NCI-H2196 treated with DMSO at 0.1 percent for 48 hours (cell line): ENCODE measurements around the gene NCS1.
"Not testable (repeated sequence)": the region's sequence is repeated elsewhere in the genome, so short reads cannot be mapped to it uniquely, and the experiment has no call there.

ENCODE experiments used
- DNase-seq: peaks from one replicate; lab custom pipeline; 2025; ENCODE audit not compliant: unreplicated experiment; lab: John Stamatoyannopoulos, UW

Gene NCS1

DNA sequence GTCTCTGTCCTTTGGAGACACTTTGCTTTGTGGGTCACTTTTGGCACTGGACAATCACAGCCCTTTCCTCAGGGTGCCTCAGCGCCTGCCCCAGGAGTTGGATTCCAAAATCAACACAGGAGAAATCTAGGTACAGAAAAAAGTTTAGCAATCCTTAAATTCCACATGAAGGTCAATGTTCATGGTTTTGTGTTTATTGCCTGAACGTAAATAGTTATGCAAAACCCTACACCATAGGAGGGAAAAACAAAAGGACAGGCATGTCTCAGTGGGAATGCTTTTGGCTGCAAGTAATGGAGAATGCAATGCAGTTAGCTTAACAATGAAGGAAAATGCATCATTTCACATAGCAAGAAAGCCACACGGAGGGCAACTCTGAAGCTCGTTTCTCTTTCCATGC, 86.8 kb downstream of the NCS1 start:
- no peak for DNase-seq

DNA sequence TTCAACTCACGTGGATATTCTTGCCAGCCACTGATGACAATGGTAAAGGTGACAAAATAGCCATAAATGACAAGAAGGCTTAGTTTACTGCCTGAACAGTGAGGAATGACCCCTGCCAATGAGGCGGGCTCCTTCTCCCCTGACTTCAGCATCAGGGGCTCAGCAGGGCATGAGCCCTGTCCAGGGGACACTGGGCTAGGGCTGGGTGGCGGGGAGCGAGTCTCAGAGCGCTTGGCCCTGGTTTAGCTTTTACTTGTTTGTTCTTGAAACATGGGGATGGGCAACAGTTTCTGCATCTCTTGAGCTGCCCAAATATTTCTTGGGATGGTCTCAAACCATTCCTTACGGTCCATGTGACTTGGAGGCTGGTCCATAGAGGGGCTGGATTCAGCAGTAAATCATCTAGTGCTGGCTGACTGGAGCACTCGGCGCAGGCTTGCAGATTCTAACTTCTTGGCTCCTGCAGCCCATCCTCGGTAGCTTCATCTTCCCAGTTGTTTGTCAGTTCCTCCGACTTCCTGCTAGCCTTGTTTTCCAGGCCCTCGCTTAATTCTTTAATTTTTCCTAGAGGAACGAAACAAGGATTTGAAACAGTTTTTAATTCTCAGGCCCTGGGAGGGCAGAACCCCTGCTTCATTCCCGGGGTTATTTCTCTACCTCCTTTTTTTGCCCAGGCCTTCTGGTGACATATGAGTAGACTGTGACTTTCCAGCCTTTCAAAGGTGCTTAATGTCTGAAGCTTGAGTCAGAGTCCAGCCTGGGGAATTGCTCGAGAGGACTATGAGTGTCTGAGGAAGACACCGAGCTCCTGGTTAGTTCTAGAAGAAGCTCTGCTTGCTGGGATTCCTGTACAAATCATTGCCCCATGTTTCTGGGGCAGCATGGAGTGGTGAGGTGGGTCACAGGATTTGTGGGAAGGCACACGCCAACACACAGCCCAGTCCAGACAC, 88.9 kb downstream of the NCS1 start:
- no peak for DNase-seq

DNA sequence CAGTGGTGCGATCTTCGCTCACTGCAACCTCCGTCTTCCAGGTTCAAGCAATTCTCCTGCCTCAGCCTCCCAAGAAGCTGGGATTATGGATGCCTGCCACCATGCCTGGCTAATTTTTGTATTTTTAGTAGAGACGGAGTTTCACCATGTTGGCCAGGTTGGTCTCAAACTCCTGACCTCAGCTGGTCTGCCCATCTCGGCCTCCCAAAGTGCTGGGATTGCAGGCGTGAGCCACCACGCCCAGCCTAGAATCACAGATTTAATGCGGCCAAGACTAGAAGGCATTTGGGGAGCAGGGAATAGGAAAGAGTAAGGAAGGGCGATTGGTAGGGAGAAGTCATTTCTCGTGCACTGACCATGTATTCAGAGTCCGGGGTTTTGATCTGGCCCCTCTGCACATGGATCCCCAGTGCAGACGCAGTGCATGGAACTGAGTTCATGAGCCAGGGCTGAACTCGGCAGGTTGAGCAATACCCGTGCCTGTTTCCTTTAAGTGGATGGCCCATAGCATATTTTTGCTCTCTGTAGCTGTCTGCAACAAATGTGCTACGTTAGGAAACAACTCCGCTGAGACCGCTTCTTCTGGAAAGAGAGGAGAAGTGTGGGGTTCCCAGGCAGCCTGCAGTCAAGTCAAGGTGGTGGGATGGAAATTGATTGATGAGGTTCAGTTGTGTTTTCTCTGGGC, 90.0 kb downstream of the NCS1 start:
- no peak for DNase-seq

DNA sequence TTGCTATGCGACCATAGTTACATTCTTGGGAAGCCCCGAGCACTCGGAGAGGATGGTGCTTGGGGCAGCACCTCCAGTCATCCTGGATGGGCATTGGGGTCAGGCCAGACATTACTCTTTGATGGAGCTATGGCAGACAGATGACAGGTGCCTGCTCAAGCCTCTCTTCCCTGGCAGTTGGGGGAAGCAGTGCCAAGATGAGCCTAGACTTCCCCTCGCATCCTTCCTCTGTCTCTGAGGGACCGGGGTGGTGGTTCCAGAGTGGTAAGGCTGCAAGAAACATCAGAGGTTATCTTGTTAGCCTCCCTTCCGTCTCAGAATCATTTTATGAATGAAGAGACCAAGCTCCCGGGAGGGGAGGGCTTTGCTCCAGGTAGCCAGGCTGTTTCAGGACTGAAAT, 90.6 kb downstream of the NCS1 start:
- DNase-seq = no peak

DNA sequence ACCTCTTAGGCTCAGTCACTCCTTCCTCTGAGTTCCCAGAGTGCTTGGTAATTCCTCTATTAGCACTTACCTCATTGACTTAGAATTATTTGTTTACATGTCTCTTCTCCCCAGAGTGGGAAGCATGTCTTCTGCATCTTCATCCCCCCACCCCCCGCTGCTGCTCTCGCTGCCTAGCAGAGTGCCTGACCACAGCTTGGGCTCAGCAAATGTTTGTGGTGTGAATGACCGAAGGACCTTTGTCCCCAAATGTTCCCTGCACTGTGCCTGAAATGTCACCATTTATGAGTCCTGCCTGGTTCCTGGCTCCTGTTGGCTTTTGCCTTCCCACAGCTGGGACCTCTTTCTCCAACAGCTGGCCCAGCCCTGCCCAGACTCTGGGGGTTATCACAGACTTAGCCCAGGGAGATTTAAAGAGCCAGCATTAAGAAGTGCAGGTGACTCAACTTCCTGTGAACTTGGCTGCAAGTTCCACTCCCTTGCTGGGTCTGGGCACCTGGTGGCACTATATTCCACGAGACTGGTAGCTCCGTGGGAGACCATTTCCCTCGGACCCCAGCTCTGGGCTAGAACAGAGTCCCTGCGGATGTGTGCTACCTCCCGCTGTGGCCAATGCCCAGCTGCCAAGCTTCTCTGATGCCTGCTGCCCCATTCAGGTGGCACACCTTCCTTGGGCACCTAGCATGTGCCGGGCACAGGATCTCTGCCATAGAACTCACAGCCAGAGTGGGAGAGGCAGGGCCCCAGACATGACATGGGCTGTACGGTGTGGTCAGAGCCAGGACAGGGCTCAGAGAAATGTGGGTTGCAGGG, 91.6 kb downstream of the NCS1 start:
- no peak for DNase-seq

DNA sequence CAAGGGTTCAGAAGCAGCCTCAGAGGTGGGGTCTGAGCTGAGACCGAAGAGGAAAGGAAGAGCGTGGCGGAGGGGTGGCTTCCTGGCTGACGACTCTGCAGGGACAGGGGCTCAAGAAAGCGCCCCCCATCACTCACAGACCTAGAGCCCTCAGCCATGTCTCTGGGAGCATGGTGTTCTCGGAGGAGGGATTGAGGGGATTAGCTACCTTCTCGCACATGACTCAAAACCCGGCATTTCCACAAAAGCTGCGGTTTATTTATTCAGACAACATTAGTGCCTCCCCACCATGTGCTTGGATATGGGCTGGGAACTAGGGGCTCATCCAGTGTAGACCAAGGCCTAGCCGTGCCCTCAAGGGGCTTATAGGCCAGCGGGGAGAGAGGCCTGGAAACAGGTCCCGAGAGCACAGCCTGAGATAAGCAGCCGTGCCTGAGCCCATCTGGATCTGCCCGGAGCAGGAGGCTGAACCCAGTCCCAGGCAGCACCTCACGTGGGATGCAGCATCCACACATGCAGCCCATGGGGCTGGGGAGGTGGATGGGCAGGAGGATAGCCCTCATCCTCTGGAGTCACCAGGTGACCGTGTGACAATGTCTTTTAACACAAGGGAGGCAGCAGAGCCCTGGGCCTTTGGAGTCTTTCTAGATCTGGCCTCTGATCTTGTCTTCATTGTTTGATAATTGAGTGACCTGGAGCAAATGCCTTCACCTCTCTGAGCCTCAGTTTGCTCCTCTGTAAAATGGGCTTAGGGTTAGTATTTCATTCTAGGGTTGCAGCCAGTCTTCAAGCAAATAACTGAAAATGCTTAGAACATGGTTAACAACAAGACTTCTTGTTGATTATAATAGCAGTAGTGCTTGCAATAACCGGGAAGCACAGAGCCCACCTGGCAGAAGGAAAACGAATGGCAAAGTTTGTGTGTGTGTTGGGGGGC, 92.5 kb downstream of the NCS1 start:
- no peak for DNase-seq

DNA sequence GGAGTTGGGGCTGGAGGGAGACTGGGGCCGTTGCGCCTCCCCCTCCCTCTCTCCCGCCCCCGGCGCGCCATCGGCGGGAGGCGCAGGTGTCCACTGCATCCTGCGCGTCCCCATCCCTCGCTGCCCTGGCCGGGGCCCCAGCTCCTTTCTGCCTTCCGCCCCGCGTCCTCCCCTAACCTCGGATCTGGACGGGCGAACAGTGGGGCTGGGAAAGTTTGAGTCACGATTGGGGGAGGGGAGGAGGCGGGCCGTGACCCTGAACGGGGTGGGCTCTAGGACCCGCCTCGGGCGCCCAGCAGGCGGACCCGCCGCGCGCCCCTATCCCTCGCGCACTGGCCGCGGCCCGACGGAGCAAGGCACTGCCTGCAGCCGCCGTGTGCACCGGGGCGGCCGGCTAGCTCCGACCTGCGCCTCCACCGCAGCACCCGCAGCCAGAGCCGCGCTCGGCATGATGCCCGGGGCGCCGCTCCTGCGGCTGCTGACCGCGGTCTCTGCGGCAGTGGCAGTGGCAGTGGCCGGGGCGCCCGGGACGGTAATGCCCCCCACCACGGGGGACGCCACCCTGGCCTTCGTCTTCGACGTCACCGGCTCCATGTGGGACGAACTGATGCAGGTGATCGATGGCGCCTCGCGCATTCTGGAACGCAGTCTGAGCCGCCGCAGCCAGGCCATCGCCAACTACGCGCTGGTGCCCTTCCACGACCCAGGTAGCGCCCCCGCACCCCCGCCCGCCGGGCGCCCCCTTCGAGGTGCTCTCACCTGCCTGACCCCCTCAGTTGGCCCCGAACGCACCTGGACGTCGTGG, 93.4 kb downstream of the NCS1 start, which contains the start of gene HMCN2:
Gene HMCN2 (plus strand): TSS at position 330 of the 805 bp plus-strand sequence. CDS start 119 bp downstream, at position 449.
- no peak for DNase-seq

DNA sequence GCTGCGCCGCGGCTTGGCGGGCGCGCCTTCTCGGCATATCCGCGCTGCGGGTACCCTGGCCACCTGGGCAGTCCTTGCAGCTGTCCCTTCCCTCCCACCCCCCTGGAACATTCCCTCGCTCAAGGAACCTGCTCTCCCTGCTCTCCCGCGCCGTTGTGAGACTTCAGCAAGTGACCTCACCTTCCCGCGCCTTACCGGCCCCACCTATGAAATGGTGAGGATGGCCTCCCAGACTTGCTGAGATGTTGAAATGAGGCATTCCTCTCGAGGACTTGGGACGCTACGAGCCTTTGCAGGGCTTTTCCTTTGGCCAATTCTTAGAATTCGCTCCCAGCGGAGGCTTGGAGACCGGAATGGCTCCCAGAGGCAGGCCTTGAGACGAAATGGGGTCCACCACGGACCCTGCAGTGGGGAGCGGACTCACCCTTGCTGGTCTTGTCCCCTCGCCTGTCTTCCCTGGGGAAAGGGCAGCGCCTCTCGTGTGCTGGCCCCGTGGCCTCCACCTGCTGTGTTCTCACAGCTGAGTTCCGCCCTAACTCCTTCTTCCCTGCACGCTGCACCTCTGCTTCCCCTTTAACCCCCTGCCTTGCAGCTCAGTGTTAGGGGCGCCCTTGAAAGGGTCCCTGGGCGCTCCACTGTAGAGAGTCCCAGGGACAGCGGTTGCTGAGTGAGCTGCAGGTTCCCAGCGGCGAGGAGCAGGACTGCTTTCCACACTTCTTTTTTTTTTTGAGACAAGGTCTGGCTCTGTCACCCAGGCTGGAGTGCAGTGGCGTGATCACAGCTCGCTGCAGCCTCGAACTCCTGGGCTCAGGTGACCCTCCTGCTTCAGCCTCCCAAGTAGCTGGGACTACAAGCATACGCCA, 94.3 kb downstream of the NCS1 start:
- no peak for DNase-seq

DNA sequence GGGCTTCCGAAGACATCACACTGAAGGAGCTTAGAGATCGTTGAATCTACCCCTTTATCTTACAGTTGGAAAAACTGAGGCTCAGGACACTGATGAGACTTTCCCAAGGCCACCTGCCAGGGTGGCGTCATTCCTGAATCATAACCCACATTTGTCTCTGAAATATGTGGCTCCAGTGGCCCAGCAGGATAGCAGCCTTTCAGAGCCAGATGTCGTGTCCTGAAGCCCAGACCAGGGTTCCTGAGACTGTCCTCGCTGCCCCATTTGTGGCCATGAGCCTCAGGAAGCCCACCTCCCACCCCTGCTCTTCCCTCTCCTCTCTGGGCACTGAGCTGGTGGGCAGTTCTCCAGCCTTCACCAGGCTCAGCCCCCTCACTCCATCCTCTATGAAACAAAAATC, 95.7 kb downstream of the NCS1 start:
- DNase-seq = no peak

DNA sequence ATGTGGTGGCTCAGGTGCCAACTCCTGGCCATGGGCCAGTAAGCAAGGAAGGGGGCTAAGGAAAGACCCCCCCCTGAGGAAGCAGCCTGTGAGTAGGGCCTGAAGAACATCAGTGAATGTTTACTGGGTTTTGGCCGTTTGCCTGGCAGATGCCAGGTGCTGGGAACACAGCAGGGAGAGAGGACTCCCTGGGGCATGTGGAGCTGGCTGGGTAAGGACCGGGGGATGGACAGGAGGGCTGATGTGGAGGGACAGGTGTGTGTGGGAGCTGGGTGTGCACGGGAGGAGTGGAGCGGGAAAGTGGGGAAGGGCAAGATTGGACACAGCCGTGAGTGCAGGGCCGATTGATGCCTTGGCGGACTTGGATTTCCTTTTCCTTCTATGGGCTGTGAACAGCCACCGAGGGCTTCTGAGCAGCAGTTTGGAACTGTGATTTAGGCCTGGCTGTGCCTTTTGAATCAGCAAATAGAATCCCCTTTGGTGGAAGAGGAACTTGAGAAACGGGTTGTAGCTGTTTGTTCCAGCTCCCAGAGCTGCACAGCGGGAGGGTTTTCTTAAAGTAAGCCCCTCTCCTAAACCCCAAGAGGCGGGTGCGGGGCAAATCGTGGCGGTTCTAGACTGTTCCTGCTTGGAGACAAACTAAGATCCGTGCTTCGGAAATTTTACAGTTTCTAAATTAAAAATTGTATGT, 96.5 kb downstream of the NCS1 start:
- DNase-seq = no peak

DNA sequence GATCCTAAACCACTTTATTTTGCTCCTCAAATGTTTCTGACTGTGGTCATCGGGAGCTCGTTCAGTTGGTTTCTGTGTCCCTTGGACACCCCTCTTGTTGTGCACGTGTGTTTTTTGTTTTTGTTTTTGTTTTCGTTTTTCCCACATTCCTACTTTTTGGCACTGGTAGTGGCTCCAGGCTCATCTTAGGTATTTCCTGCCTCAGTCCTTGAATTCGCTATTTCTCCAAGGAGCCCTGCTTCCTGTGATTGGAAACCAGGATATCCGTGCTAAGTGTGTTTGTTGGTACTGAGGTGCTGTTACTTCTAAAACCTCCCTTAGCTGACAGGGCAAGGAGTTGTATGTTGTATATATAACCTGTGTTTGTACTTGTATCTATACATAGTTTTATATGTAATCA, 99.3 kb downstream of the NCS1 start:
- DNase-seq = no peak

DNA sequence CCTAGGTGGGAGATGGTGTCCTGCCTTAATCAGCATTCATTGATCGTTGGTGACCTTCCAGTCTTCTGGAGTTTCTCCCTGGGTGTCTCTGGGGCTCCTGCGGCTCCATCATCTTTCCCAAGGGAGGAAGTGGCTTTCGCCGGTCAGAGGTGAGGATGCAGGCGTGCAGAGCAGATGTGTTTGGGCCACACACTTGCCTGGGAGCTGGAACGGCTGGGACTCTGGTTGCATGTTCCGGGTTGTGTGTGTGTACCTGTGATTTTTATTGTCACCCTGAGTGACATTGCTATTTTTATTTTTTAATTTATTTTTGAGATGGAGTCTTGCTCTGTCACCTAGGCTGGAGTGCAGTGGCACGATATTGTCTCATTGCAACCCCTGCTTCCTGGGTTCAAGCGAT, 103.0 kb downstream of the NCS1 start:
- DNase-seq = no peak

DNA sequence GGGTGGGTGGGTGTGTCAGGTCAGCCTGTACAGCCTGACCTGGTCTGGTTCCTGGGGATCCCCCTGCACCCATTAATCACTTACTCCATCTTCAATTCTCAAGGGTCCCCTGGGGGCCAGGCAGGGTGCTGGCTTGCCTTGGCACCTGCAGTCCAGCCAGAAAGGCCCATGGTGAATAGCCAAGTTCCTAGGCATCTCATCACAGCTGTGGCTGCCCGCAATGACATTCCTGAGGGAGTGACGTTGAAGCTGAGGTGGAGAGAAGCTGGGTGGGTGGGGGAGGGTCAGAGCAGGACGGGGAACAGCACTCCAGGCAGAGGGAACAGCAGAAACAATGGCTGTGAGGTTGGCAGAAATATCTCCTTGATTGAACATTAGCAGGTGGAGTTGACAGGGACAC, 103.9 kb downstream of the NCS1 start:
- DNase-seq = no peak

DNA sequence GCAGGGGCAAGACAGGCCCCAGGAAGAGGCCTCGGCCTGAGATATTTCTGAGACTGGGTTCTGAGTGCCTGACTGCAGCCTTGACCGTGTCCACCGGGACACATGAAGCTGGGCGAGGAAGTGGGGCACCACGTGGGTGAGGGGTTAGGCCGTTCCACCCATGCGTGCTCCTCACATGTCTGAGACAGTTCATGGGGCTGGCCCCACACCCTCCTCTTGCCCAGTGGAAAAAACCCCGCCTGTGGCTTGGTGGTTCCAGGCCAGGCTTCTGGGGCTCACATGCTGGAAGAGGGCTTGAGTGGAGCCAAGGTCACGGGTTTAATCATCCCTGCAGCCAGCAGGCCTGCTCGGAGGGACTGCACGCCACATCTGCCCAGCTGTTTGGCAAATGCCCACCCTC, 104.8 kb downstream of the NCS1 start:
- no peak for DNase-seq

DNA sequence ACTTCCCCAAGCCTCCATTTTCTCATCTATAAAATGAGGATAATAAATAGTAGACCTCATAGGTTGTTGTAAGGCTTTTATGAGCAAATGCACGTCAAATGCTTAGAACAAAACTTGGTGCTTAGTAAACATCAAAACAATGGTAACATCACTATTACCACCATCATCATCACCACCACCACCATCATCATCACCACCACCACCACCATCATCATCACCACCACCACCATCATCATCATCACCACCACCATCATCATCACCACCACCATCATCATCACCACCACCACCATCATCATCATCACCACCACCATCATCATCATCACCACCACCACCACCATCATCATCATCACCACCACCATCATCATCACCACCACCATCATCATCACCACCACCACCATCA, 105.3 kb downstream of the NCS1 start:
- not testable (repeated sequence) for DNase-seq

DNA sequence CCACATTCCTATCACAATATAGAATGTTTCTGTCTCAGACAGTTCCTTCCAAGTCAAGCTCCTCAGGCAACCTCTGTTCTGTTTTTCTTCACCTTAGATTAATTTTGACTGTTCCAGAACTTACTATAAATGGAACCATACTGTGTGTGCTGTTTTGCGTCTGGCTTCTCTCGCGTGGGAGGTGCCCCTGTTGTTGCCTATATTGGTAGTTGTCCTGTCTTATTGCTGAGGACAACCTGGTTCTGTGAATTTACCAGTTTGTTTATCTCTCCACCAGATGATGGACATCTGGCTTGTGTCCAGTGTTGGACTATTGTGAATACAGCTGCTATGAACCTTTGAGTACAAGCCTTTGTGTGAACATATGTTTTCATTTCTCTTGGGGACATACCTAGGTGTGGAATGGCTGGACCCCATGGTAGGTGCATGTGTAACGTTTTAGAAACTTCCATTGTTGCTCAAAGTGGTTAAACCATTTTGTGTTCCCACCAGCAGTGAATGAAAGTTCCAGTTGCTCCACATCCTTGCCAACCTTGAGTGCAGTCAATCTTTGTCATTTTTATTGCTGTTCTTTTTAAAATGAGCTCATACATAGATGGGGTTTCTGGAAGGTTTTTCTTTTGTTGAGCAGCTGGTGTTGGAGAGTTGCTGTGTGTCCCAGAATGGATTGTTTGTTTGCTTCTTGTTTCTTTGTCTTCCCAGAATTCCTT, 111.5 kb downstream of the NCS1 start:
- DNase-seq = no peak

DNA sequence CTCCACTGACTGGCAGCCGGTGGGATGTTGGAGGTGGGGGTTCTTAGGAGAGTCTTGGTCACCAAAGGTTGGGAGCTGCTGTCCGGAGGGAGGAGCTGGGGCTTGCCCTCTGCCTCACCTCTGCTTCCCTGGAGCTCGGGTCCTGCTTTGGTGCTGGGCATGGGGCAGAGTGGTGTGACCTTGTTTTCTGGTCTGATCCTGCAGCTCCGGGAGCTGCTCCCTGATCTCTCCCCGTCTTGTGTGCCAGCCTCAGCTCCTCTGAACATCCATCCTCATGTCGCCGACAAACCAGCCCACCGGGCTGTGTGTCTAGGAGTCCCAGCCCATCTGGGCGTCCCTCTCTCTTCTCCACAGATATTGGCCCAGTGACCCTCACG, 112.0 kb downstream of the NCS1 start:
- no peak for DNase-seq
